ENCODE measurements around the gene SNRPA.
A peak's percentile ranks its signal among the peaks of the same experiment; 100 is the strongest.
"Not testable (repeated sequence)": the region's sequence is repeated elsewhere in the genome, so short reads cannot be mapped to it uniquely, and the experiment has no call there.

Gene SNRPA

DNA sequence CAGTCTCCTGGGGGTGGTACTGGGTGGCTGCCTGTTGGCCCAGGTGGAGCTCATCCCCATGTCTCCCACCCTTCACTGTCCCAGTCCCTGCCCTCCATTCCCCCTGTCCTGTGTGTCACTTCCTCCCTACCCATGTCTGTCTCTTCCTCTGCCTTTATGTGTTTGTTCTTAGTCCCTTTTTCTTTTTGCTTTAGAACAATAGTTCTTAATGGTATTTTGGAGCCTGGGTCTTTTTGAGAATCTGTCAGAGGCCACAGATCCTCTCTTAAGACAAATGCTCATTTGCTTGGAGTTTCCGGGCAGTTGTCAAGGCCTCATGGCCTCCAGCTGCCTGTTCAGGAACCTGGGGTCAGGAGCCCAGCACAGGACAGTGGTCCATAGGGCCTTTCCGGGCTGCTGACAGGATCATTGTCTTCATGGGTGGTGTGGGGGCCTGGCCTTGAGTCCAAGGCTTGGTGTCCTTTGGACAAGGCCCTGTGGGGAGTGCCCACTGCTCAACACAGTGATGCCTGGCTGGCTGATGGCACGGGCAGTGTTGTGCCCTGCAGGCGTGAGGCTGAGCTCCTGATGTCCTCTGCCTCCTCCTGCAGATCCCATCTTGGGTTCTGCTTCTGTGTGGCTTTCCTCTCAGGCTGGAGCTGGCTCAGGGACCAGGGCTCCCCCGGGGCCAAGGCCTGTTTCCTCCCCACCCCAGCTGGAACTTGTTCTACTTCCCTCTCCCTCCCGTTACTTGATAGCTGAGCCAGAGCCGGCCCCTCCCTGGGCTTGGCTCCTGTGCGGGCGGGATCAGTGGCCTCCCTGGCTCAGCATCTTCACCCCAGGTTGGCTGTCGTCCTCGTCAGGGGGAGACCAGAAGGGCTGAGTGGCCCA is 51.5 kb downstream of the SNRPA start:
- DNase-seq: no peak

DNA sequence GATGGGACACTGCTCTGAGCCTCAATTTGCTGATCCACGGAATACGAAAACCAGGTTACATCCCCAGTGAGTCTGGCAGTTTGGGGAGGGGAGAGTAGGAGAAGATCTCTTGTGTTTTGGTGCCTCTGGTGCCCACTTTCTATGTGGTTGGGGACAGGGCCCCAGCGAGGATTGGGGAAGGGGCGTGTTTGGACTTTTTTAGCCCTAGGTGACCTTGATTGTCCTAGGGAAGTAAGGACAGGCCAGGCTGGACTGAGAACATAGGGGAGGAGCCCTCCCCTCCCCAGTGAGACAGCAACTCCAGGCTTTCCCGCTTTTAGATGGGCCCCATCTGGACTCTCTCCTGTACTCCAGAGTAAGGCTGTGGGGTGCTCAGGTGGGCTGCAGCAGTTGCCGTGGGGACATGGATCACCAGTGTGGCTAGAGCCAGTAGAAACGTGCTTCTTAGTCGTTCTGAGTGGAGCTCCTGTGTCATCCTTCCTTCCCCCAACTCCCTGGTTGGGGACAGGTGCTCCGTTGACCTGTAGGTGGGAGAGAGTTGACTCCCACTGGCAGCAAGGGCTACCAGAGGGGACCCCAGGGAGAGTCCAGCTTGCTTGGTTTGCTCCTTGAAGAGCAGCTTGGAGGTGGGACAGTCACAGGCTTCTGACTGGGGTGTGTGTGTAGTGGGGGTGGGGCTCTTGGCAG is 52.3 kb downstream of the SNRPA start:
- DNase-seq: no peak

- no peak for DNase-seq
These were observed 53.1 kb downstream of the SNRPA start for GRCh38 chr19:40803857-40804782.

GRCh38 chr19:40804783-40805242 is 53.8 kb downstream of the SNRPA start:
- no peak for DNase-seq

- no peak for DNase-seq
These were observed 54.4 kb downstream of the SNRPA start for GRCh38 chr19:40805258-40805868.

GRCh38 chr19:40806423-40807146 is 55.6 kb downstream of the SNRPA start:
- peak; percentile 67 for DNase-seq

GRCh38 chr19:40807147-40808020 is 56.4 kb downstream of the SNRPA start:
- no peak for DNase-seq

- DNase-seq: no peak
These were observed 57.0 kb downstream of the SNRPA start for GRCh38 chr19:40808021-40808325.

DNA sequence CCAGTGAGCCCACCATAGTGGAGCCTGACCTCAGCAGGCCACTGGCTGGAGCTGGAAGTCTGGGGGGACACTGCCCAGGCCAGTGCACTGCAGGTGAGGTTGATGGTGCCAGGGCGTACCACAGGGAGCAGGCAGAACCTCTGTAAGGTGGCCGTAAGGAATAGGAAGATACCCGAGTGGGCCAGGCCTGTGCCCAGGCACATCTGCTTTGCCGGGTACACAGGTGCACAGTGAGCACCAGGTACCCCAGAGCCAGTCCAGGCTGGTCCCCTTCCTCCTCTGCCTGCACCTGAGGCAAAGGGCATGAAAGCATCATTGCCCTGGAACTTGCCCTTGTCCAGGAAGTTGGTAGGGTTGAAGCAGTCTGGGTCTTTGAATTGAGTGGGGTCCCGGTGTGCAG is 57.5 kb downstream of the SNRPA start:
- no peak for DNase-seq

DNA sequence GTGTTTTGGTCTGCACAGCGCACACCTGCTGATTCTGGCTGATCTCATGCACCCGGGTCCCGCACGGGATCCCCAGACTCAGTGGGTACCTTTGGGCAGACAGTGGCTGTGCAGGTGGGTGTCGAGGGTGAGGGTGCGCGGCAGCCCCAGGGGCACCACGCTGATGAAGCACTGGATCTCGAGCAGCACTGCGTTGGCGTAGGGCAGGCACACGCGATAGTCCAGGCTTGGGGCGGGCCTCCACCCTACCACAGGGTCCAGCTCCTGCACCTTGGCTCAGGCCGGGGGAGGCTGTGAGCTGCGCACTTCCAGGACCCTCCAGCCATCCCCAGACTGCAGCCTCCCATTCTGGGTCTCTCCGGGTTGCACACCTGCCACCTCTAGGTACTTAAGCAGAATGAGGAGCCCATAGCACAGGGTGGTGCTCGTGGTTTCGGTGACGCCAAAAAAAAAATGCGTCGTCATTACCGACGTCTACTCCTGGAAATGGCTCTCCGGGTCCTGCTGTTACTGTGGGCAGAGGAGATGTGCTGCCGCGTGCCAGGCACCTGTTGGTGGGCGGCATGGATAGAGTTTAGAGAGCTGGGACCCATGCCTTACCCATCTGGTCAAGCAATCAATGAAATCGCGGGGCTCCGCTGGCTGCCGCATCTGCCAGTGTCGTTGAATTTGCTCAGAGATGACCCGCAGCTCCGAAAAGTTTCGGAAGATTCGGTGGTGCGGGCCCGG is 58.5 kb downstream of the SNRPA start:
- DNase-seq: no peak

- no peak for DNase-seq
These were observed 59.2 kb downstream of the SNRPA start for GRCh38 chr19:40810160-40810559.

GRCh38 chr19:40810649-40811408 is 59.8 kb downstream of the SNRPA start:
- DNase-seq: not testable (repeated sequence)

DNA sequence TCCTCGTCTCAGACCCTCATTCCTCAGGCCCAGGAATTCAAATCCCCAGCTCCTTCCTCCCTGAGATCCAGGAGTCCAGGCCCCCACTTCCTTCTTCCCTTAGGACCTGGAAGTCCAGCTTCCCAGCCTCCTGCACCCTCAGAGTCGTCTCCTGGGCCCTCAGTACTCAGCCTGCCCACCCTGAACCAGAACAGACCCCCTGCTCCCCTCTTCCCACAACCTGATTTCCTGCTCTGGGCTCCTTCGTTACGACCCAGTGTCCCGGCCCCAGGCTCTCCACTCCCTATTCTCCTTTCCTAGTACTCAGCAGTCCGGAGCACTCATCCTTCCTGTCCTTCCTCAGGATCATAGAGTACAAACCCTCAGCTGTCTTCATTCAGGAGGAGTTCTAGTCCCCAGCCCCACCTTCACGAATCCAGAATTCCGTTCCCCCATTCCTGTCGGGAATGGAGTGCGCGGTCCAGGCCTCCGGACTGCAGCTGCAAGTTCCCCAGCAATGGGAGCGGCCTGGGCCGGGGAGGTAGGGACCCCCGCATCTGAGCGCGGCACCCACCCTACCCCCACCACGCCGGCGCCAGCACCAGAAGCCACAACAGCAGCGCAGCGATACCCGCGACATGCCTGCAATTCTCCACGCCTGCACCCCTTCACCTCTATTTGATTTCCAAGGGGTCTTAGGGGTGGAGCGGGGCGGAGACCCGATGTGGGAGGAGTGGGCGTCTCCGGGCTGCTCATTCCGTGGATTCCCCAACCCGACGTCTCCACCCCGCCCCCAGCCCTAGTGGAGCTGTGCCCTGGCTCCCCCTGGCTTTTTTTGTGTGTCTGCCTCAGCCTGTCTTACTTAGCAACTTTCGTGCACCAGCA is 60.7 kb downstream of the SNRPA start:
- DNase-seq: no peak

DNA sequence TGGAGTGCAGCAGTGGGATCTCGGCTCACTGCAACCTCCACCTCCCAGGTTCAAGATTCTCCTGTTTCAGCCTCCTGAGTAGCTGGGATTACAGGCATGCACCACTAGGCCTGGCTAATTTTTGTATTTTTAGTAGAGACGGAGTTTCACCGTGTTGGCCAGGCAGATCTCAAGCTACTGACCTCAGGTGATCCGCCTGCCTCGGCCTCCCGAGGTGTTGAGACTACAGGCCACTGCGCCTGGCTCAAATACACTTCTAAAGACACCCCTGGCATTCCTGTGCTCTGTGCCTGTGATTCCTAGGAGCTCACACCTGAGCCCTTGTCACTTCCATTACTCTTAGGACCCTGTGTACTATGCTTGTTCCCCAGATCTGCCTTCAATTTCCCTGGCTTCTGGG is 61.6 kb downstream of the SNRPA start:
- not testable (repeated sequence) for DNase-seq

GRCh38 chr19:40813182-40813581 is 62.2 kb downstream of the SNRPA start:
- no peak for DNase-seq
